Measurements from ENCODE around the gene NCOA3. TPM values are rescaled to one million over a fixed set of nuclear protein-coding genes. Genes with fewer than 3 reads are reported as not detected.

NCOA3 gene
- total and polyA plus RNA-seq, 12 donors, result 2.6 to 35.6 (median 22.2) TPM

- H3K36me3 ChIP-seq (replicated peaks in 1 of 2), result no peaks in the 10 kb centered on the region
- no peaks in the 10 kb centered on the region for H3K4me1 ChIP-seq (replicated peaks in 1 of 2)
- H3K27ac ChIP-seq, result no peak overlapping the region
- 90 to 97% (median 95%) methylated on average over 1 of the region's 1 CpG for WGBS, 4 donors
- TF ChIP-seq POLR2A (IDR thresholded peaks at IDR 0.05), result no peak
- TF ChIP-seq CTCF (IDR thresholded peaks at IDR 0.05), result no peak
- H3K27me3 ChIP-seq, result no peaks in the 10 kb centered on the region
- no peak overlapping the region for H3K4me3 ChIP-seq
- no peaks in the 10 kb centered on the region for H3K9me3 ChIP-seq (replicated peaks in 1 of 3)
- intact Hi-C loops (cut with DNase I), result no loop called here
- DNase-seq, result no peak
Measured at GRCh38 chr20:47699818-47700217, 198.1 kb downstream of the NCOA3 start.

- H3K9me3 ChIP-seq (replicated peaks in 1 of 3), result no peaks in the 10 kb centered on the region
- H3K4me3 ChIP-seq, result no peak overlapping the region
- WGBS, 4 donors, result 79 to 89% (median 84%) methylated on average over 7 of the region's 7 CpGs
- no peaks in the 10 kb centered on the region for H3K27me3 ChIP-seq
- H3K36me3 ChIP-seq (replicated peaks in 1 of 2), result no peaks in the 10 kb centered on the region
- intact Hi-C loops (cut with DNase I), result no loop called here
- no peaks in the 10 kb centered on the region for H3K4me1 ChIP-seq (replicated peaks in 1 of 2)
- no peak for DNase-seq
- no peak for TF ChIP-seq POLR2A (IDR thresholded peaks at IDR 0.05)
- H3K27ac ChIP-seq, result no peak overlapping the region
Measured at GRCh38 chr20:47700327-47700726, 198.6 kb downstream of the NCOA3 start.

- no peak for DNase-seq
- WGBS, 4 donors, result 89 to 94% (median 93%) methylated on average over 15 of the region's 15 CpGs
- H3K27ac ChIP-seq, result no peak overlapping the region
- intact Hi-C loops (cut with DNase I), result no loop called here
- H3K4me1 ChIP-seq (replicated peaks in 1 of 2), result no peaks in the 10 kb centered on the region
- no peaks in the 10 kb centered on the region for H3K36me3 ChIP-seq (replicated peaks in 1 of 2)
- H3K27me3 ChIP-seq, result no peaks in the 10 kb centered on the region
- no peak overlapping the region for H3K4me3 ChIP-seq
- no peaks in the 10 kb centered on the region for H3K9me3 ChIP-seq (replicated peaks in 1 of 3)
- no peak for TF ChIP-seq POLR2A (IDR thresholded peaks at IDR 0.05)
- TF ChIP-seq CTCF (IDR thresholded peaks at IDR 0.05), result no peak
Measured at GRCh38 chr20:47701612-47702011, 199.9 kb downstream of the NCOA3 start.

- no peak for TF ChIP-seq CTCF (IDR thresholded peaks at IDR 0.05)
- no peak for TF ChIP-seq POLR2A (IDR thresholded peaks at IDR 0.05)
- Histone ChIP-seq H3K4me3 (no peak overlapping the region), H3K9me3 (replicated peaks in 1 of 3) (no peaks in the 10 kb centered on the region), H3K27ac (no peak overlapping the region), H3K36me3 (replicated peaks in 1 of 2) (no peaks in the 10 kb centered on the region), H3K4me1 (replicated peaks in 1 of 2) (no peaks in the 10 kb centered on the region), H3K27me3 (no peaks in the 10 kb centered on the region)
- 72 to 84% (median 80%) methylated on average over 5 of the region's 5 CpGs for WGBS, 4 donors
- intact Hi-C loops (cut with DNase I), result no loop called here
- no peak for DNase-seq
Measured at GRCh38 chr20:47703748-47704147, 202.1 kb downstream of the NCOA3 start.

GRCh38 chr20:47704746-47705496 lies 203.2 kb downstream of the NCOA3 start:
- intact Hi-C loops (cut with DNase I), result no loop called here
- Histone ChIP-seq H3K4me3 (no peak overlapping the region), H3K9me3 (replicated peaks in 1 of 3) (no peaks in the 10 kb centered on the region), H3K4me1 (replicated peaks in 1 of 2) (no peaks in the 10 kb centered on the region), H3K27ac (no peak overlapping the region), H3K36me3 (replicated peaks in 1 of 2) (no peaks in the 10 kb centered on the region), H3K27me3 (no peaks in the 10 kb centered on the region)
- no peak for DNase-seq
- TF ChIP-seq CTCF (IDR thresholded peaks at IDR 0.05), result no peak
- TF ChIP-seq POLR2A (IDR thresholded peaks at IDR 0.05), result no peak
- 76 to 84% (median 81%) methylated on average over 15 of the region's 15 CpGs for WGBS, 4 donors

All from adrenal gland (tissue), 12 donors.